Measurements from ENCODE around the gene LONP1.
"Not testable (repeated sequence)": the region's sequence is repeated elsewhere in the genome, so short reads cannot be mapped to it uniquely, and the experiment has no call there.

Gene LONP1

GRCh38 chr19:5707576-5708575 is 12.1 kb downstream of the LONP1 start:
- no peak for DNase-seq

DNA sequence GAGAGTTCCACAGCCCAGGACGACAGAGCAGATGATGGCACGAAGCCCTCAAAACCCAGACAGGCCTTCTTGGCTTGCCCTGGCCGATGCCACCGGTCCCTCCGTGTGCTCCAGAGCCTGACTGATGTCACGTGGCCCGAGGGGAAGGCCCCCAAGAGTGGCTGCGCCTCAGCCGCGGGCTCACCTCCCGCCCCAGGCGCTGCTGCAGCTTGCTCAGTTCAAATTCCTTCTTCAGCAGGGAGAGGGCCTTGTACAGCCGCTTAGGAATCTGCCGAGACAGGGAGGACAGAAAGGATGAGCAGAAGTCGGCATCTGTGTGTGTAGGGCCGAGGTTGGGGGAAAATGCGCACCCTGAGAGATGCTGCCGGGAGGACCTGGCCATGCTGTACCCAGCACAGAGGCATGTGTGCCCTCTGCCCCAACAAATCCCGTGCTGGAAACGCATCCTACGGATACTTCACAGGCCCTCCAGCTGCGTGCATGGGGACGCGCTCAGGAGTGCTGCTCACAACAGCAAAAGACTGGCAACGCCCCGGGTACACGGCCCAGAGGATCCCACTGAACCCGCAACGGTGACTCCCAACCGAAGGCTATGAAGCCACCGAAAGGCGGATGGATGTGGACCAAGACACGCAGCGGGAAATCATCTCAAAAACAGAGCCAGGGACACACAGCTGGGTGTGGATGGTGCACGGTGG is 12.9 kb downstream of the LONP1 start:
- DNase-seq, result no peak

GRCh38 chr19:5705552-5705951 is 14.4 kb downstream of the LONP1 start:
- no peak for DNase-seq

- no peak for DNase-seq
Observed at GRCh38 chr19:5703819-5704818, 15.8 kb downstream of the LONP1 start.

GRCh38 chr19:5702053-5702410 is 17.9 kb downstream of the LONP1 start:
- DNase-seq, result not testable (repeated sequence)

- no peak for DNase-seq
Observed at GRCh38 chr19:5700455-5701092, 19.4 kb downstream of the LONP1 start.

GRCh38 chr19:5698635-5699422 is 21.1 kb downstream of the LONP1 start:
- no peak for DNase-seq

GRCh38 chr19:5697890-5698634 is 21.9 kb downstream of the LONP1 start:
- DNase-seq, result no peak

DNA sequence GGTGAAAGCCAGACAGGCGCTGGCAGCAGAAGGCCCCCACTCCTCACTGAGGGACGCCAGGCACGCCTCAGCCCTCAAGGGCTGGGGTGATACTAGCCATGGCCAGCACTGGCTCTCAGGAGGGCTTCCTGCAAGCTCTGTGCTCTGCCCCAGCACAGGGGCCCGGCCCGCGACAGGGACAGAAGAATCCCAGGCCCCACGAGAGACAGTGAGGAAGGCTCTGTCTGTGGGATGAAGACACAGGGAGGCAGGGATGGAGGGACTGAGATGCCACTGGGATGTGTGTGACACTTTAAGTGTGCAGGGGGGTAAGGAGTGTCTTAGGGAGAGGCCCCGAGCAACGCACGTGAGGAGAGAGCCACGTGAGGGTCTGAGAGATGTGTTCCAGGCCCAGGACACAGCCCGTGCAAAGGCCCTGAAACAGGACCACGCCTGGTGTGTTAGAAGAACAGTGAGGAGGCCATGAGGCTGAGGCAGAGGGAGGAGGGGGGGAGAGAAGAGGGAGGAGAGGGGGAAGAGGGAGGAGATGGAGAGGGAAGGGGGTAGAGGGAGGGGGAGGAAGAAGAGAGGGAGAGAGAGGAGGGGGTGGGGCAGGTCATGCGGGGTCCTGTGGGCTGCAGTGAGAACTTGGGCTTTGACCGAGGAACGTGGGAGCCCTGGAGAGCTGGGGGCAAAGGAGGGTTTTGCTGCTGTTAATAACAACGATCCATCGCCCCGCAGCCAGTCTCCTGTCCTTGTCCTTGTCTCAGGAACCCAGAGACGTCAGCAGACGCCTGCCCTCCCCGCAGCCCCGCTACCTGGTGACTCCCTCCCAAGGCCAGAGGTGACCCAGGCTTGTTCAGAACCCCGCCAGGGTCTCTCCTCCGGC is 22.7 kb downstream of the LONP1 start:
- no peak for DNase-seq

GRCh38 chr19:5696196-5697021 is 23.5 kb downstream of the LONP1 start:
- DNase-seq, result no peak

GRCh38 chr19:5695649-5696195 is 24.2 kb downstream of the LONP1 start:
- no peak for DNase-seq

DNA sequence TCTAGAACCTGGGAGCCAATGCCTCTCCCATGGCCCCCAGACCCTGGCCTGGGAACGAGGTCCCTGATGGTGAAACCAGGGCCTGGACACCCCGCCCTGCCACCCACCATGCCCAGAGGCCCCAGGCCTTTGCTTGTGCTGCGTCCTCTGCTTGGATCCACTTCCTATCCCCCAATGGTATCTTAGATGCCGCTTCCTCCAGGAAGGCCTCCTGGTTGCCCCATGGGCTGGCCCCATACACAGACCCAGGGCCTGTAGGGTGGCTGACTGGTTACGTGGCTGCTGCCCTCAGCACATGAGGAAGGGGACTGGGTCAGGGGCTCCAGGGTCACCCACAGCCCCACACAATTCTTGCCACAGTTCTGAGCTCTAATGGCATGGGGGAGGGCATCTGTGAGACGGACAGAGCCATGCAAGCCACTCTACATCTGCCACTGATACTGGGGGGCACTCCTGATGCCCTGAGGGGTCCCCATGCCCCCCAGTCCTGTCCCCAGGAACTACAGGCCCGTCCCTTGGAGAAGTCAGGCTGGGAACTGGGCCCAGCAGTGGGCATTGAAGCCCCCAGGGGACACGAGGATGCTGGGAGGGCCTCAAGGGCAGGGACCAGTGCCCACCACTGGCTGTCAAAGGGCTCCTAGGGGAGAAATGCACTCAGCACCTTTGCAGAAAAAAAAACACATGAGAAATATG is 24.8 kb downstream of the LONP1 start:
- DNase-seq, result no peak

DNA sequence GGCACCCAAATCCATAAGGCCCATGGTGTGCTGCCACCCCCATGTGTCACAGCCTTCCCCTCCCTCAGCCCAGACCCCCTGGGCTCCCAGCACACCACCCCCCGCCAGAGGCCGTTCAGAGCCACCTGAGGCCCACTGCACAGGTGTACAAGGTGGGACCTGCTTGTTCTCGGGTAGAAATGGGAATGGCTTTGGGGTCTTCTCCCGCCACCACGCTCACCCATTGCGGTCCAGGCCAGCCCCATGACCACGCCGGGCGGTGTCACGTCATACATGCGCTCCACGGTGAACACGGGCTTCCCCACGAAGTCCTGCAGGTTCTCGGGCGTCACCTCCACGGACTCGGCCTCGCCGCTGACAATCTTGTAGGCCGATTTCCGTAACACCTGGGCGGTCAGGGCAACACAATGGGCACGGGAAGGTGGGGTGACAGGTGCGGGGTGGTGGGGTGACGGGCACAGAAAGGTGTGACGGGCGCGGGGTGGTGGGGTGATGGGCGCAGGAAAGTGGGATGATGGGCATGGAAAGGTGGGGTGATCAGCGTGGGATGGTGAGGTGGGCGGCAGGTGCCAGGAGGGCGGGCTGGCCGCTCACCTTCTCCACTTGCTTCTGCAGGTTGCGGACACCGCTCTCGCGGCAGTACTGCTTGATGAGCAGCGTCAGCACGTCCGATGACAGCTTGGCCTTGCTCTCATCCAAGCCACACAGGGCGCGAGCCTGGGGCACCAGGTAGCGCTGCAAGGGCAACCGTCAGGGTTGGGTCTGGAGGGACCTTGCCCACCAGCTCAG is 25.6 kb downstream of the LONP1 start:
- DNase-seq, result no peak

DNA sequence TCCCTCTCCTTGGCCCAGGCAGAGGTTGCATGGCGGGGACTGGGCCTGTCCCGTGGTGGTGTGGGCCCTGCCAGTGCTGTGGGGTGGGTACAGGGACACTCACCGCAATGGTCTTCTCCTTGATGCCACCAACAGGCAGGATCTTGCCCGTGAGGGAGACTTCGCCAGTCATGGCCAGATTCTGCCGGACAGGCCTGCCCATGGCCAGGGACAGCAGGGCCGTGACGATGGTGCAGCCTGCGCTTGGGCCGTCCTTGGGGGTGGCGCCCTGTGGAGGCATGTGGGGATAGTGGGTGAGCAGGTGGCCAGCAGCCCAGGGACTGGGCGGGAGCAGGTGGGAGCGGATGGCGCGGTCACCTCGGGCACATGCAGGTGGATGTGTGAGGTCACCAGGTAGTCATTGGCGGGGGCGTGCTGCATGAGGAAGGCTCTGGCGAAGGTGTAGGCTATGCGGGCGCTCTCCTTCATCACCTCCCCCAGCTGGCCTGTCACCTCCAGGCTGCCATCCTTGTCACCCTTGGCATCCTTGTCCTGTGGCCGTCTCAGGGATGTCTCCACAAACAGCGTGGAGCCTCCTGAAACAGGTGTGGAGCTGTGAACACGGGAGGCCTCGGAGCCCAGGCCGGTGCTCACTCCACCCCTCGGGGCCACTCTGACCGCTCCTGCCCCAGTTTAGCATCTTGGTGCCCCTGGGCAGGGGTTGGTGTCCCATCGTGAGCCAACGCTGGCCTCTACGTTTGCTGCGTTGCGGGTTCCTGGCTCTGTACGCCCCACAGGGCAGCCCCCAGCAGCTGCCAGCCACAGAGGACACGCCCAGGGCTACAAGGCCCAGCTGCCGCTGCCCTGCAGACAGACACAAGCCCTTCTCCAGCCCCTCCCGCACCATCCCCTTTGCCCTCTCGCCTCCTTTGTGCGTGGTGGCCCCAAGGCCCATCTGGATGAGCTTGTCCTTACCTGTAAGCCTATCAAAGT is 26.5 kb downstream of the LONP1 start:
- no peak for DNase-seq

DNA sequence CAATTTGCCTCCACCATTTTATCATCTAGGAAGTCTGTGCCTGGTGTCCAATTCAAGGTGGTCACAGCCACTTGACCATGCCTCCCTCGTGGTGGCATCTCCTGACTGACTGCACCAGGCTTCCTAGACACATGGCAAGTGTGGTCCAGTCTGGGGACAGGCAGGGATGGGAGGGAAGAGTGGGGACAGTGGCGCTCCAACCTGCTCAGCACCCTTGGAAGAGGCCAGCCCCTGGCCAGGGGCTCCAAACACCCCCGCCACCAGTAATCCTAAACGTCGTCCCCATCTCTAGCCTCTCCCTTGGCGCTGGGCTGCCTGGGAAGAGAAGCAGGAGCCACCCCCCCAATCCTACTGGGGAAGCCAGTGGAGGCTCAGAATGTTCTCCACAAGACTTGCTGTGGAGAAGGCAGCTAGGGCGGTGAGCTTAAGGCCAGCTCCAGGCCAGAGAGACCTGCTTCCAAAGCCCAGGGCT is 27.2 kb downstream of the LONP1 start:
- no peak for DNase-seq
